RWPE2 (cell line): ENCODE results near the gene KMT2A.
"Not testable (repeated sequence)": the region's sequence is repeated elsewhere in the genome, so short reads cannot be mapped to it uniquely, and the experiment has no call there.

Experiments
- ATAC-seq: fragments of 200-7000 bp; cut with Tn5 transposase; 3 replicates; pipeline ENCODE4 v1.9.1; 2021; ENCODE audit warnings: low read depth
- DNase-seq: peaks from one replicate; pipeline ENCODE4 v3.0.0-alpha.2; 2020; ENCODE audit warnings: low spot score
- H3K27ac ChIP-seq: fragments of 450-650 bp; 2 replicates; pipeline ENCODE4 v1.5.1; 2017; ENCODE audit warnings: mild to moderate bottlenecking; ENCODE audit not compliant: poor library complexity, severe bottlenecking
- H3K27me3 ChIP-seq: fragments of 250-450 bp; sonication (Bioruptor Pico); 2 replicates; pipeline ENCODE4 v1.5.1; 2021; ENCODE audit warnings: mild to moderate bottlenecking, moderate library complexity; ENCODE audit not compliant: insufficient read depth, poor library complexity, severe bottlenecking
- H3K36me3 ChIP-seq: fragments of 250-450 bp; sonication (Bioruptor Pico); 2 replicates; pipeline ENCODE4 v1.5.1; 2020; ENCODE audit warnings: low read depth, mild to moderate bottlenecking, moderate library complexity
- H3K4me1 ChIP-seq: fragments of 250-450 bp; sonication (Bioruptor Pico); 2 replicates; pipeline ENCODE4 v1.5.1; 2021; ENCODE audit warnings: mild to moderate bottlenecking, moderate library complexity; ENCODE audit not compliant: insufficient read depth, poor library complexity, severe bottlenecking
- H3K4me3 ChIP-seq: fragments of 250-450 bp; sonication (Bioruptor Pico); 2 replicates; pipeline ENCODE4 v1.5.1; 2021; ENCODE audit warnings: mild to moderate bottlenecking, moderate library complexity; ENCODE audit not compliant: severe bottlenecking
- H3K9me3 ChIP-seq: fragments of 250-450 bp; sonication (Bioruptor Pico); 2 replicates; pipeline ENCODE4 v1.5.1; 2021; ENCODE audit warnings: mild to moderate bottlenecking, moderate library complexity; ENCODE audit not compliant: severe bottlenecking
- CTCF ChIP-seq: fragments of 450-650 bp; IDR thresholded peaks from one replicate; pipeline ENCODE4 v1.5.1; 2017; ENCODE audit warnings: mild to moderate bottlenecking, moderate library complexity; ENCODE audit not compliant: poor library complexity, severe bottlenecking

The KMT2A gene

GRCh38 chr11:118552341-118552740 lies 116.0 kb downstream of the KMT2A start:
- H3K4me1 ChIP-seq: no peaks in the 10 kb centered on the region
- no peak for ATAC-seq
- H3K4me3 ChIP-seq: no peak overlapping the region
- no peaks in the 10 kb centered on the region for H3K9me3 ChIP-seq
- no peak for DNase-seq
- no peak overlapping the region for H3K27ac ChIP-seq
- H3K36me3 ChIP-seq: peaks cover 53% of the 10 kb centered on the region
- TF ChIP-seq CTCF: no peak
- no peaks in the 10 kb centered on the region for H3K27me3 ChIP-seq

GRCh38 chr11:118560806-118561205 lies 124.5 kb downstream of the KMT2A start:
- H3K4me3 ChIP-seq: no peak overlapping the region
- DNase-seq (no peak), ATAC-seq (no peak)
- no peaks in the 10 kb centered on the region for H3K27me3 ChIP-seq
- TF ChIP-seq CTCF: no peak
- peaks cover 45% of the 10 kb centered on the region for H3K36me3 ChIP-seq
- H3K4me1 ChIP-seq: no peaks in the 10 kb centered on the region
- H3K9me3 ChIP-seq: no peaks in the 10 kb centered on the region
- H3K27ac ChIP-seq: no peak overlapping the region

- DNase-seq: no peak
- ATAC-seq: no peak
These were observed 128.8 kb downstream of the KMT2A start for GRCh38 chr11:118565051-118565450.

GRCh38 chr11:118569670-118570069 lies 133.4 kb downstream of the KMT2A start:
- DNase-seq: no peak
- Histone ChIP-seq H3K27ac (no peak overlapping the region), H3K9me3 (no peaks in the 10 kb centered on the region), H3K4me3 (no peak overlapping the region), H3K36me3 (peaks cover 15% of the 10 kb centered on the region), H3K27me3 (no peaks in the 10 kb centered on the region), H3K4me1 (peaks cover 9% of the 10 kb centered on the region)
- no peak for TF ChIP-seq CTCF
- no peak for ATAC-seq

More at GRCh38 chr11:118565051-118565450, 128.8 kb downstream of the KMT2A start:
- Histone ChIP-seq H3K27ac (peak overlapping the region; percentile 18), H3K27me3 (no peaks in the 10 kb centered on the region), H3K36me3 (peaks cover 12% of the 10 kb centered on the region), H3K9me3 (no peaks in the 10 kb centered on the region), H3K4me3 (no peak overlapping the region), H3K4me1 (no peaks in the 10 kb centered on the region)
- no peak for TF ChIP-seq CTCF

- Histone ChIP-seq H3K4me1 (peaks cover 12% of the 10 kb centered on the region), H3K36me3 (peaks cover 25% of the 10 kb centered on the region), H3K4me3 (no peak overlapping the region), H3K27ac (no peak overlapping the region), H3K27me3 (no peaks in the 10 kb centered on the region), H3K9me3 (no peaks in the 10 kb centered on the region)
- DNase-seq (no peak), ATAC-seq (no peak)
- TF ChIP-seq CTCF: no peak
These were observed 134.5 kb downstream of the KMT2A start for GRCh38 chr11:118570787-118571186.

- not testable (repeated sequence) for H3K27me3 ChIP-seq, H3K9me3 ChIP-seq, DNase-seq, ATAC-seq
- peaks cover 12% of the 10 kb centered on the region for H3K4me1 ChIP-seq
- H3K4me3 ChIP-seq: peak overlapping the region; percentile 99
- peaks cover 27% of the 10 kb centered on the region for H3K36me3 ChIP-seq
- H3K27ac ChIP-seq: peak overlapping the region; percentile 73
These were observed 135.4 kb downstream of the KMT2A start for GRCh38 chr11:118571701-118572060.
